OCI-LY3 (cell line): ENCODE results near the gene GUSB.

Experiments
- H2AFZ ChIP-seq: fragments of 200-600, 300-600 bp; shearing (Covaris generic); 2 replicates; pipeline ENCODE4 v1.6.0; 2014; ENCODE audit warnings: antibody characterized with exemption, low read depth, low read length
- H3K27ac ChIP-seq: fragments of 200-600, 300-600 bp; sonication (generic); 2 replicates; pipeline ENCODE4 v1.5.1; 2014; ENCODE audit warnings: mild to moderate bottlenecking, low read length, moderate library complexity, mixed read lengths
- H3K27me3 ChIP-seq: fragments of 200-600, 300-600 bp; sonication (generic); 2 replicates; pipeline ENCODE4 v1.6.1; 2014; ENCODE audit warnings: low read depth, low read length, mixed read lengths
- H3K36me3 ChIP-seq: fragments of 200-600, 300-600 bp; sonication (generic); replicated peaks from 2 replicates; pipeline ENCODE3; 2014; ENCODE audit warnings: low read depth, low read length, mixed read lengths
- H3K4me1 ChIP-seq: fragments of 300-600, 200-600 bp; sonication (generic); 2 replicates; pipeline ENCODE4 v1.6.1; 2014; ENCODE audit warnings: low read length, mixed read lengths
- H3K4me2 ChIP-seq: fragments of 200-600, 300-600 bp; sonication (generic); 2 replicates; pipeline ENCODE4 v1.6.1; 2014; ENCODE audit warnings: low read length, mixed read lengths
- H3K4me3 ChIP-seq: fragments of 300-600, 200-600 bp; sonication (generic); 2 replicates; pipeline ENCODE4 v1.5.1; 2014; ENCODE audit warnings: antibody characterized with exemption, mild to moderate bottlenecking, low read length, moderate library complexity
- H3K79me2 ChIP-seq: fragments of 300-600, 200-600 bp; shearing (Covaris generic); 2 replicates; pipeline ENCODE4 v1.6.1; 2014; ENCODE audit warnings: mild to moderate bottlenecking, low read length, mixed read lengths
- H3K9ac ChIP-seq: fragments of 300-600, 200-600 bp; shearing (Covaris generic); 2 replicates; pipeline ENCODE4 v1.6.0; 2014; ENCODE audit warnings: mild to moderate bottlenecking, low read length, moderate library complexity
- H3K9me3 ChIP-seq: fragments of 200-600, 300-600 bp; shearing (Covaris generic); 2 replicates; pipeline ENCODE4 v1.6.1; 2014; ENCODE audit warnings: low read length, mixed read lengths; ENCODE audit not compliant: insufficient read depth
- H4K20me1 ChIP-seq: fragments of 200-600, 300-600 bp; sonication (generic); 2 replicates; pipeline ENCODE4 v1.6.1; 2016; ENCODE audit warnings: low read length, mixed read lengths; ENCODE audit not compliant: insufficient read depth
- EZH2phosphoT487 ChIP-seq: fragments of 200-600 bp; shearing (Covaris generic); IDR thresholded peaks from 2 replicates; pipeline ENCODE4 v1.6.1; 2018; ENCODE audit warnings: antibody characterized with exemption, mixed run types, low read depth
- TF ChIP-seq, protein P1 (sequence below): fragments of 200-600, 300-600 bp; sonication (generic); IDR thresholded peaks from 2 replicates; pipeline ENCODE4 v1.5.1; 2014; ENCODE audit warnings: antibody characterized with exemption, low read length, low read depth

GUSB gene

DNA sequence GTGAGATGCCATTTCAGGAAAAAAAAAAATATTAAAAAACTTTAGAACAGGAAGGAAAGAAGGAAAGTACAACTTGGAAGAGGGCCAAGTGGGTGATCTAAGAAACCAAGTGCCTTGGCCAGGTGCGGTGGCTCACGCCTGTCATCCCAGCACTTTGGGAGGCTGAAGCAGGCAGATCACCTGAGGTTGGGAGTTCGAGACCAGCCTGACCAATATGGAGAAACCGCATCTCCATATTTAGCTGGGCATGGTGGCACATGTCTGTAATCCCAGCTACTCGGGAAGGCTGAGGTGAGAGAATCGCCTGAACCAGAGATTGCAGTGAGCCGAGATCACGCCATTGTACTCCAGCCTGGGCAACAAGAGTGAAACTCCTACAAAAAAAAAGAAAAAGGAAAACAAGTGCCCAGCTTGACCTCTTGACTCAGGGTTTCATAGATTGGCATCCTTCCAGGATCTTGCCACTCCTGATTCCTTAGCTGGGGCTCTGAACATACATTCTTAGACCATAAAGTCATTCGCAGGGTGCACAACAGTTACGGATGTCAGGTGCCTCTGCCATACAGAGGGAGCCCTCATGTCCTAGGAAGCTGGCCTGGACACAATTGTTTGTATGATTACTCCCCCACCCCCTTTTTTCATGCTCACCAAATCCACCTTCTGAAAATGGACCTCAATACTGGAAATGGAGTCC lies 2.1 kb upstream of the GUSB start:
- Histone ChIP-seq H3K36me3 (peaks cover 6% of the 10 kb centered on the region), H3K4me3 (no peak overlapping the region), H3K27me3 (no peaks in the 10 kb centered on the region), H3K79me2 (peaks cover 29% of the 10 kb centered on the region), H4K20me1 (peaks cover 5% of the 10 kb centered on the region; the same call in 1 of the 2 replicates), H3K9me3 (no peaks in the 10 kb centered on the region), H3K4me2 (no peak overlapping the region), H3K4me1 (peaks cover 11% of the 10 kb centered on the region), H3K27ac (no peak overlapping the region), H3K9ac (no peak overlapping the region), H2AFZ (no peak overlapping the region)
- no peak for TF ChIP-seq EZH2phosphoT487
- TF ChIP-seq, protein P1, sequence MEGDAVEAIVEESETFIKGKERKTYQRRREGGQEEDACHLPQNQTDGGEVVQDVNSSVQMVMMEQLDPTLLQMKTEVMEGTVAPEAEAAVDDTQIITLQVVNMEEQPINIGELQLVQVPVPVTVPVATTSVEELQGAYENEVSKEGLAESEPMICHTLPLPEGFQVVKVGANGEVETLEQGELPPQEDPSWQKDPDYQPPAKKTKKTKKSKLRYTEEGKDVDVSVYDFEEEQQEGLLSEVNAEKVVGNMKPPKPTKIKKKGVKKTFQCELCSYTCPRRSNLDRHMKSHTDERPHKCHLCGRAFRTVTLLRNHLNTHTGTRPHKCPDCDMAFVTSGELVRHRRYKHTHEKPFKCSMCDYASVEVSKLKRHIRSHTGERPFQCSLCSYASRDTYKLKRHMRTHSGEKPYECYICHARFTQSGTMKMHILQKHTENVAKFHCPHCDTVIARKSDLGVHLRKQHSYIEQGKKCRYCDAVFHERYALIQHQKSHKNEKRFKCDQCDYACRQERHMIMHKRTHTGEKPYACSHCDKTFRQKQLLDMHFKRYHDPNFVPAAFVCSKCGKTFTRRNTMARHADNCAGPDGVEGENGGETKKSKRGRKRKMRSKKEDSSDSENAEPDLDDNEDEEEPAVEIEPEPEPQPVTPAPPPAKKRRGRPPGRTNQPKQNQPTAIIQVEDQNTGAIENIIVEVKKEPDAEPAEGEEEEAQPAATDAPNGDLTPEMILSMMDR: no peak

DNA sequence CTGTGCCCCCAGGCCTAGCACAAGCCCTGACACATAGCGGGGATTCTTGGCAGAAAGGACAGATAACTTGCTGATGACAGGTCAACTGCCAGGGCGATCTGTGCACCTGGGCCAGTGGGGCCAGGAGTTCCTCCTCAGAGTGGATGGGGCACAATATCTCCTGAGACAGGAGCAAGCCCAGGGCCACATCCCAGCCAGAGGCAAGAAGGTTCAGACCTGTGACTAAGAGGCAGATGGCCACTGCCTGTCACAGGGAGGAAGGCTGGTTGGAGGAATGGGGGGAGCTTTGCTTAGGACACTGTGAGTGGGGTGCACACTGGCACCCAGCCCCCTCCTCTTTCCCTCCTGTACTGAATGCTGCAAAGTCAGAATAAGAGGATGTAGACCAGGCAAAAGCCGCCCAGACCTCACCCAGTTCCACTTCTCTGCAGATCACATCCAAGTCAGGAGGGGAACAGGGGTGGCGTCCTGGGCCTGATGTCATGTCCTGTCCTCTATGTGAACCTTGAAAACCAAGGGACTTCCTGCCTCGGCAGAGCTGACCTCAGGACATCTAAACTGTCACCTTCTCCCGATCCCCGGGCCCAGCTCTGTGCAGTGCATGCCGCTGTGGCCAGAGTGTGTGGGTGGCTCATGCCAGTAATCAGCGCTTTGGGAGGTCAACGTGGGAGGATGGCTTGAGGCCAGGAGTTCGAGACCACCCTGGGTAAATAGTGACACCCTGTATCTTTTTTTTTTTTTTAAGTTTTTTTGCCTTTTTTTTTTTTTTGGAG lies 1.3 kb downstream of the GUSB start:
- Histone ChIP-seq H3K27me3 (no peaks in the 10 kb centered on the region), H4K20me1 (peaks cover 5% of the 10 kb centered on the region; the same call in 1 of the 2 replicates), H3K4me3 (peak overlapping the region; percentile 93), H3K4me2 (peak overlapping the region; percentile 64), H3K36me3 (peaks cover 10% of the 10 kb centered on the region), H3K9ac (peak overlapping the region; percentile 91), H3K27ac (no peak overlapping the region), H3K9me3 (no peaks in the 10 kb centered on the region), H3K79me2 (peaks cover 34% of the 10 kb centered on the region), H3K4me1 (peaks cover 11% of the 10 kb centered on the region), H2AFZ (no peak overlapping the region)
- TF ChIP-seq, protein P1: no peak
- TF ChIP-seq EZH2phosphoT487: no peak

DNA sequence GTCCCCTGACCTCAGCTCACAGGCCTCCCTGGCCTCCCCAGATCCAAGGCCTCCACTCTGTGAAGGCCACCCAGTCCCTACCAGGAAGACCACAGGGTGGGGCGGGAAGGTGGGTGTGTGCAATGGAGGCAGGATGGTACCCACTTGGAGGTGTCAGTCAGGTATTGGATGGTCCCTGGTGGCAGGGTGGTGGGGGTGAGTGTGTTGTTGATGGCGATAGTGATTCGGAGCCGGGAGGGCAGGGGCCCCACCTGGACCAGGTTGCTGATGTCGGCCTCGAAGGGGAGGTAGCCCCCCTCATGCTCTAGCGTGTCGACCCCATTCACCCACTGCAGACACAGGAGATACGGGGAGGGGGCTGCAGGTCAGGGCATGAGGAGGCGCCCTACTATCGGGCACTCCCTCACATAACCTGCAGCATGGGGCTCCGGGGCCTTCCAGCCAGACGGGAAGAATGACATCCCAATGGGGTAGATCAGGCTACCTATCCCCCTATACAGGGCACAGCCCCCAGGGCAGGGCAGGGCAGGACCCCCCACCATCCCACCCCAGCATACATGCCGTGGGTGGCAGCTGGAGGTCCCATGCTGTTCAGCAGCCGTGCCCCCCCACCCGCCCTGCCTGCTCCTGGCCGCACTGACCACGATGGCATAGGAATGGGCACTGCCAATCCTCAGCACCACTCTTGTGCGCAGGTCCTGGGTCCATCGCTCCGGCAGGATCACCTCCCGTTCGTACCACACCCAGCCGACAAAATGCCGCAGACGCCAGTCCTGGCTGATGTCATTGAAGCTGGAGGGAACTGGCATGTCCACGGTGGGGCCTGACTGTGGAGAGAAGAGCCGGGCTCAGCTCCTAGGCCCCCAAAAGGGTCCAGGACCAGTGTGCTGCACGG lies 2.2 kb downstream of the GUSB start:
- Histone ChIP-seq H2AFZ (no peak overlapping the region), H3K4me2 (peak overlapping the region; percentile 64; the same call in 1 of the 2 replicates), H3K9me3 (no peaks in the 10 kb centered on the region), H3K27ac (no peak overlapping the region), H3K4me3 (peak overlapping the region; percentile 93; the same call in 1 of the 2 replicates), H3K27me3 (no peaks in the 10 kb centered on the region), H3K36me3 (peaks cover 10% of the 10 kb centered on the region), H3K79me2 (peaks cover 34% of the 10 kb centered on the region), H3K9ac (no peak overlapping the region), H4K20me1 (peaks cover 5% of the 10 kb centered on the region; the same call in 1 of the 2 replicates), H3K4me1 (peaks cover 11% of the 10 kb centered on the region)
- TF ChIP-seq EZH2phosphoT487: no peak
- TF ChIP-seq, protein P1: no peak
